Measurements from ENCODE around the gene CDH12.

The CDH12 gene

GRCh38 chr5:21818370-21818720 is 1034.8 kb downstream of the CDH12 start:
- no peaks in the 10 kb centered on the region for H3K36me3 ChIP-seq (ENCODE audit: control insufficient read depth in 2 of 2, insufficient read depth in 2 of 2, low read length in 2 of 2)
- no peak overlapping the region for H3K4me3 ChIP-seq (ENCODE audit: low read length in 2 of 2)
- H3K9ac ChIP-seq (ENCODE audit: low read depth in 1 of 2, low read length in 2 of 2): no peak overlapping the region
- H3K9me3 ChIP-seq (ENCODE audit: control insufficient read depth in 2 of 2, low read length in 2 of 2): no peaks in the 10 kb centered on the region
- no peaks in the 10 kb centered on the region for H3K27me3 ChIP-seq (ENCODE audit: control insufficient read depth in 2 of 2, insufficient read depth in 2 of 2, low read length in 2 of 2)
- H3K27ac ChIP-seq (ENCODE audit: low read depth in 2 of 2, low read length in 2 of 2): no peak overlapping the region
- no peaks in the 10 kb centered on the region for H3K4me1 ChIP-seq (ENCODE audit: control insufficient read depth in 2 of 2, insufficient read depth in 2 of 2, low read length in 2 of 2)

- Histone ChIP-seq H3K27ac (ENCODE audit: low read depth in 2 of 2, low read length in 2 of 2) (no peak overlapping the region), H3K4me3 (ENCODE audit: low read length in 2 of 2) (no peak overlapping the region), H3K4me1 (ENCODE audit: control insufficient read depth in 2 of 2, insufficient read depth in 2 of 2, low read length in 2 of 2) (no peaks in the 10 kb centered on the region), H3K9ac (ENCODE audit: low read depth in 1 of 2, low read length in 2 of 2) (no peak overlapping the region), H3K27me3 (ENCODE audit: control insufficient read depth in 2 of 2, insufficient read depth in 2 of 2, low read length in 2 of 2) (no peaks in the 10 kb centered on the region), H3K9me3 (ENCODE audit: control insufficient read depth in 2 of 2, low read length in 2 of 2) (no peaks in the 10 kb centered on the region), H3K36me3 (ENCODE audit: control insufficient read depth in 2 of 2, insufficient read depth in 2 of 2, low read length in 2 of 2) (no peaks in the 10 kb centered on the region)
Measured at GRCh38 chr5:21817668-21818369, 1035.3 kb downstream of the CDH12 start.

- no peaks in the 10 kb centered on the region for H3K36me3 ChIP-seq (ENCODE audit: control insufficient read depth in 2 of 2, insufficient read depth in 2 of 2, low read length in 2 of 2)
- no peaks in the 10 kb centered on the region for H3K9me3 ChIP-seq (ENCODE audit: control insufficient read depth in 2 of 2, low read length in 2 of 2)
- no peak overlapping the region for H3K4me3 ChIP-seq (ENCODE audit: low read length in 2 of 2)
- H3K27ac ChIP-seq (ENCODE audit: low read depth in 2 of 2, low read length in 2 of 2): no peak overlapping the region
- H3K9ac ChIP-seq (ENCODE audit: low read depth in 1 of 2, low read length in 2 of 2): no peak overlapping the region
- no peaks in the 10 kb centered on the region for H3K27me3 ChIP-seq (ENCODE audit: control insufficient read depth in 2 of 2, insufficient read depth in 2 of 2, low read length in 2 of 2)
- no peaks in the 10 kb centered on the region for H3K4me1 ChIP-seq (ENCODE audit: control insufficient read depth in 2 of 2, insufficient read depth in 2 of 2, low read length in 2 of 2)
Measured at GRCh38 chr5:21810737-21811316, 1042.3 kb downstream of the CDH12 start.

- Histone ChIP-seq H3K27ac (ENCODE audit: low read depth in 2 of 2, low read length in 2 of 2) (no peak overlapping the region), H3K4me1 (ENCODE audit: control insufficient read depth in 2 of 2, insufficient read depth in 2 of 2, low read length in 2 of 2) (no peaks in the 10 kb centered on the region), H3K9ac (ENCODE audit: low read depth in 1 of 2, low read length in 2 of 2) (no peak overlapping the region), H3K27me3 (ENCODE audit: control insufficient read depth in 2 of 2, insufficient read depth in 2 of 2, low read length in 2 of 2) (no peaks in the 10 kb centered on the region), H3K9me3 (ENCODE audit: control insufficient read depth in 2 of 2, low read length in 2 of 2) (no peaks in the 10 kb centered on the region), H3K36me3 (ENCODE audit: control insufficient read depth in 2 of 2, insufficient read depth in 2 of 2, low read length in 2 of 2) (no peaks in the 10 kb centered on the region), H3K4me3 (ENCODE audit: low read length in 2 of 2) (no peak overlapping the region)
Measured at GRCh38 chr5:21809611-21810010, 1043.5 kb downstream of the CDH12 start.

GRCh38 chr5:21807953-21808352 is 1045.2 kb downstream of the CDH12 start:
- Histone ChIP-seq H3K27me3 (ENCODE audit: control insufficient read depth in 2 of 2, insufficient read depth in 2 of 2, low read length in 2 of 2) (no peaks in the 10 kb centered on the region), H3K9ac (ENCODE audit: low read depth in 1 of 2, low read length in 2 of 2) (no peak overlapping the region), H3K27ac (ENCODE audit: low read depth in 2 of 2, low read length in 2 of 2) (no peak overlapping the region)

GRCh38 chr5:21806943-21807342 is 1046.2 kb downstream of the CDH12 start:
- H3K9me3 ChIP-seq (ENCODE audit: control insufficient read depth in 2 of 2, low read length in 2 of 2): no peaks in the 10 kb centered on the region
- H3K27me3 ChIP-seq (ENCODE audit: control insufficient read depth in 2 of 2, insufficient read depth in 2 of 2, low read length in 2 of 2): no peaks in the 10 kb centered on the region
- H3K27ac ChIP-seq (ENCODE audit: low read depth in 2 of 2, low read length in 2 of 2): no peak overlapping the region
- H3K4me1 ChIP-seq (ENCODE audit: control insufficient read depth in 2 of 2, insufficient read depth in 2 of 2, low read length in 2 of 2): no peaks in the 10 kb centered on the region
- H3K36me3 ChIP-seq (ENCODE audit: control insufficient read depth in 2 of 2, insufficient read depth in 2 of 2, low read length in 2 of 2): no peaks in the 10 kb centered on the region
- no peak overlapping the region for H3K9ac ChIP-seq (ENCODE audit: low read depth in 1 of 2, low read length in 2 of 2)
- H3K4me3 ChIP-seq (ENCODE audit: low read length in 2 of 2): no peak overlapping the region

More at GRCh38 chr5:21807953-21808352, 1045.2 kb downstream of the CDH12 start:
- Histone ChIP-seq H3K36me3 (ENCODE audit: control insufficient read depth in 2 of 2, insufficient read depth in 2 of 2, low read length in 2 of 2) (no peaks in the 10 kb centered on the region), H3K4me3 (ENCODE audit: low read length in 2 of 2) (no peak overlapping the region), H3K9me3 (ENCODE audit: control insufficient read depth in 2 of 2, low read length in 2 of 2) (no peaks in the 10 kb centered on the region), H3K4me1 (ENCODE audit: control insufficient read depth in 2 of 2, insufficient read depth in 2 of 2, low read length in 2 of 2) (no peaks in the 10 kb centered on the region)

GRCh38 chr5:21806271-21806670 is 1046.9 kb downstream of the CDH12 start:
- Histone ChIP-seq H3K9ac (ENCODE audit: low read depth in 1 of 2, low read length in 2 of 2) (no peak overlapping the region), H3K27ac (ENCODE audit: low read depth in 2 of 2, low read length in 2 of 2) (no peak overlapping the region), H3K4me1 (ENCODE audit: control insufficient read depth in 2 of 2, insufficient read depth in 2 of 2, low read length in 2 of 2) (no peaks in the 10 kb centered on the region), H3K27me3 (ENCODE audit: control insufficient read depth in 2 of 2, insufficient read depth in 2 of 2, low read length in 2 of 2) (no peaks in the 10 kb centered on the region), H3K36me3 (ENCODE audit: control insufficient read depth in 2 of 2, insufficient read depth in 2 of 2, low read length in 2 of 2) (no peaks in the 10 kb centered on the region), H3K9me3 (ENCODE audit: control insufficient read depth in 2 of 2, low read length in 2 of 2) (no peaks in the 10 kb centered on the region), H3K4me3 (ENCODE audit: low read length in 2 of 2) (no peak overlapping the region)

GRCh38 chr5:21802869-21803490 is 1050.2 kb downstream of the CDH12 start:
- no peaks in the 10 kb centered on the region for H3K27me3 ChIP-seq (ENCODE audit: control insufficient read depth in 2 of 2, insufficient read depth in 2 of 2, low read length in 2 of 2)
- no peak overlapping the region for H3K27ac ChIP-seq (ENCODE audit: low read depth in 2 of 2, low read length in 2 of 2)
- H3K9ac ChIP-seq (ENCODE audit: low read depth in 1 of 2, low read length in 2 of 2): no peak overlapping the region
- no peaks in the 10 kb centered on the region for H3K36me3 ChIP-seq (ENCODE audit: control insufficient read depth in 2 of 2, insufficient read depth in 2 of 2, low read length in 2 of 2)
- no peaks in the 10 kb centered on the region for H3K4me1 ChIP-seq (ENCODE audit: control insufficient read depth in 2 of 2, insufficient read depth in 2 of 2, low read length in 2 of 2)
- H3K9me3 ChIP-seq (ENCODE audit: control insufficient read depth in 2 of 2, low read length in 2 of 2): no peaks in the 10 kb centered on the region
- no peak overlapping the region for H3K4me3 ChIP-seq (ENCODE audit: low read length in 2 of 2)

- Histone ChIP-seq H3K27ac (ENCODE audit: low read depth in 2 of 2, low read length in 2 of 2) (no peak overlapping the region), H3K4me1 (ENCODE audit: control insufficient read depth in 2 of 2, insufficient read depth in 2 of 2, low read length in 2 of 2) (no peaks in the 10 kb centered on the region), H3K36me3 (ENCODE audit: control insufficient read depth in 2 of 2, insufficient read depth in 2 of 2, low read length in 2 of 2) (no peaks in the 10 kb centered on the region), H3K4me3 (ENCODE audit: low read length in 2 of 2) (no peak overlapping the region), H3K9me3 (ENCODE audit: control insufficient read depth in 2 of 2, low read length in 2 of 2) (no peaks in the 10 kb centered on the region), H3K9ac (ENCODE audit: low read depth in 1 of 2, low read length in 2 of 2) (no peak overlapping the region), H3K27me3 (ENCODE audit: control insufficient read depth in 2 of 2, insufficient read depth in 2 of 2, low read length in 2 of 2) (no peaks in the 10 kb centered on the region)
Measured at GRCh38 chr5:21802100-21802499, 1051.0 kb downstream of the CDH12 start.

- H3K27ac ChIP-seq (ENCODE audit: low read depth in 2 of 2, low read length in 2 of 2): no peak overlapping the region
- no peak overlapping the region for H3K9ac ChIP-seq (ENCODE audit: low read depth in 1 of 2, low read length in 2 of 2)
- no peak overlapping the region for H3K4me3 ChIP-seq (ENCODE audit: low read length in 2 of 2)
- no peaks in the 10 kb centered on the region for H3K9me3 ChIP-seq (ENCODE audit: control insufficient read depth in 2 of 2, low read length in 2 of 2)
- no peaks in the 10 kb centered on the region for H3K4me1 ChIP-seq (ENCODE audit: control insufficient read depth in 2 of 2, insufficient read depth in 2 of 2, low read length in 2 of 2)
- no peaks in the 10 kb centered on the region for H3K27me3 ChIP-seq (ENCODE audit: control insufficient read depth in 2 of 2, insufficient read depth in 2 of 2, low read length in 2 of 2)
- H3K36me3 ChIP-seq (ENCODE audit: control insufficient read depth in 2 of 2, insufficient read depth in 2 of 2, low read length in 2 of 2): no peaks in the 10 kb centered on the region
Measured at GRCh38 chr5:21792748-21793147, 1060.4 kb downstream of the CDH12 start.

Data from mucosa of rectum (tissue), 2 donors.